ENCODE results near the gene COX6B1.
"Not testable (repeated sequence)": the region's sequence is repeated elsewhere in the genome, so short reads cannot be mapped to it uniquely, and the experiment has no call there.

The COX6B1 gene, protein sequence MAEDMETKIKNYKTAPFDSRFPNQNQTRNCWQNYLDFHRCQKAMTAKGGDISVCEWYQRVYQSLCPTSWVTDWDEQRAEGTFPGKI

DNA sequence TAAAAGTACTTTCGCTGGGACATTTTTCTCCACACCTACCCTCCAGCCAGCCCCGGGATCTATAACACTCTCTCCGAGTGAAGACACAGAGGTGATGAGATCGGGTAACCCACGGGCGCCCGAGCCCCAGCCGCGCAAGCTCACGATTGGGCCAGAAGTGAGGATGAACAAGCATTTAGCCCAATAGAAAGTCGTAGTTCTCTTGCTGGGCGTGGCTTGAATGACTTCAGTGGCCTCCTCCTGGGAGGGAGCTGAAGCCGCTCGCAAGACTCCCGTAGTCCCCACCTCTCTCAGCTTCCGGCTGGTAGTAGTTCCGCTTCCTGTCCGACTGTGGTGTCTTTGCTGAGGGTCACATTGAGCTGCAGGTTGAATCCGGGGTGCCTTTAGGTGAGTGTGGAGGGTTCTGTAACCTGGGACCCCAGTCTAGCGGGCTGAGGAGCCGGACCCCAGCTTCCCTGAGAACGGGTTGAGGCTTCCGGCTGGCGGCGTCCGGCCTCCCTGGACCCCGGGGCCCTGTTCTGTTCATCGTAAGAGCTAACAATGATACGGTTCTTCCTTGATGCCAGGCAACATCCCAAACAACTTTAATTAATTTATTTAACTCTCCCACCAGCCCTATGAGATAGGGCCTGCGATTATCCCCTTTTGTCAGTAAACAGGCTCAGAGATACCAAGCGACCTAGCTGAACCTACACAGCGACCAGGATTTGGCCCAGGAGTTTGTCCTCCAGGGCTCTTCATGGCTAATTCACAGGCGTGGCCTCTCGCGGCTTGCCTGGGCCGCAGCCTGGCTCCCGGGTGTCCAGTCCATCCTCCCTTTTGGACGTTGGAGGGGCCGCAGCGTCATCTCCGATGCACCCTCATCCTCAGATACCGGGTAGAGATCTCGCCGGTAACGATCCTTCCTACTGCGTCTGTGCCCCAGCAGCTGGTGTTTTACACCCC lies at the start of gene COX6B1:
Gene COX6B1 (plus strand): TSS at position 307 of the 945 bp plus-strand sequence. CDS start 2,921 bp downstream, outside the sequence.
- peak; percentile 93 to 99 (median 98) for DNase-seq

DNA sequence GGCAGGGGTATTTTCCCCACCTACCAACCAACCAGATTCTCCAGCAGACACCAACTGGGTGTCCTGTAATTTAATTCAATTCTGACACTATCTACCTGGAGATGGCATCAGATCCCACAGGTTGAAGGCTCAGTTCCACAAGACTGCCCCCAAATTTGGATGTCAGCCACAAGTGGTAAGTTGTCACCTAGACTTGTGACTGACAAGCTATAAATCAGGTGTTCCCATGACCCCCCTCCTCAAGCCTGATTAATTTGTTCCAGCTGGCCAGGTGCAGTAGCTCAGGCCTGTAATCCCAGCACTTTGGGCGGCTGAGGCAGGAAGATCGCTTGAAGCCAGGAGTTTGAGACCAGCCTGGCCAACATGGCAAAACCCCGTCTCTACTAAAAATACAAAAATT lies 46.2 kb upstream of the COX6B1 start:
- peak in 1 of 3 experiments; percentile 4 for DNase-seq

DNA sequence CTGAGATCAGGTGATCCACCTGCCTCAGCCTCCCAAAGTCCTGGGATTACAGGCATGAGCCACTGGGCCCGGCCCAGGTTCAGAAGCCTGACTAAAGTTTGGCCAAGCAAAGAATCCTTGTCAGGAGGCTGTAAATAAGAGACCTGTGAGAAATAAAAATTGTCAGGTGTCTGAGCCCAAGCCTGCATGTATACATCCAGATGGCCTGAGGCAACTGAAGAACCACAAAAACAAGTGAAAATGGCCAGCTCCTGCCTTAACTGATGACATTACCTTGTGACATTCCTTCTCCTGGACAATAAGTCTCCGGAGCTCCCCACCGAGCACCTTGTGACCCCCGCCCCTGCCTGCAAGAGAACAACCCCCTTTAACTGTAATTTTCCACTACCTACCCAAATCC lies 43.7 kb upstream of the COX6B1 start:
- not testable (repeated sequence) for DNase-seq

DNA sequence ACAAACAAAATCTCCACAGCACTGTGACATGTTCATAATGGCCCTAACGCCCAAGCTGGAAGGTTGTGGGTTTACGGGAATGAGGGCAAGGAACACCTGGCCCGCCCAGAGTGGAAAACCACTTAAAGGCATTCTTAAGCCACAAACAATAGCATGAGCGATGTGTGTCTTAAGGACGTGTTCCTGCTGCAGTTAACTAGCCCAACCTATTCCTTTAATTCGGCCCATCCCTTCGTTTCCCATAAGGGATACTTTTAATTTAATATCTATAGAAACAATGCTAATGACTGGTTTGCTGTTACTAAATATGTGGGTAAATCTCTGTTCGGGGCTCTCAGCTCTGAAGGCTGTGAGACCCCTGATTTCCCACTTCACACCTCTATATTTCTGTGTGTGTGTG lies 41.0 kb upstream of the COX6B1 start:
- not testable (repeated sequence) for DNase-seq

DNA sequence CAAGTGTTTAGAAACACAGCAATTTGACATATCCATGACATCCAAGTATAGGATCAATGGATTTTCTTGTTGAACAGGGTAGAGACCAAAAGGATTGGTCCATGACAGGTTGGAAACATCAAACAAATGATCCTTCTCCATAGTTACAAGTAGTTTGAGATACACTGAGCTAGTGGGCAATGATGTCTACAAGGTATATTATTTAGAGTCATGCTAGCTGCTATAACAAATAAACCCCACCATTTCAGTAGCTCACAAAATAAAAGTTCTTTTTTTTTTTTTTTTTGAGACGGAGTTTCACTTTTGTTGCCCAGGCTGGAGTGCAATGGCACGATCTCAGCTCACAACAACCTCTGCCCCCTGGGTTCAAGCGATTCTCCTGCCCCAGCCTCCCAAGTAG lies 40.5 kb upstream of the COX6B1 start:
- no peak for DNase-seq

DNA sequence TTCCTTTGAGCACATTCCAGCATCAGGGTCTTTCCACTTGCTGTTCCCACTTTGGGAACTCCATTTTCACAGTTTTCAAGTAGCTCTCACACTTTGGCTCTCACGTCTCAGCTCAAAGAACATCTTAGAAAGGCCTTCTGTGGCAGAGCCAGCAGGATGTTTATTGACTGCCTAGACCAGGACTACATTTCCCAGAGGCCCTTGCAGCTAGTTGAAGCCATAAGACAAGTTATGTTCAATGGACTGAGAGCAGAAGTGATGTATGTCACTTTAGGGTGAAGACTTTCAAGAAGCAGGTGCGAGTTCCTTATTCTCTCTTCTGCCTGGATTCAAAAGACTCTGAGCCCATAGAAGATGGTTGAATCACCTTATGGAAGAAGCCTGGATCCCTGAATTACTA lies 39.9 kb upstream of the COX6B1 start:
- DNase-seq, result no peak

DNA sequence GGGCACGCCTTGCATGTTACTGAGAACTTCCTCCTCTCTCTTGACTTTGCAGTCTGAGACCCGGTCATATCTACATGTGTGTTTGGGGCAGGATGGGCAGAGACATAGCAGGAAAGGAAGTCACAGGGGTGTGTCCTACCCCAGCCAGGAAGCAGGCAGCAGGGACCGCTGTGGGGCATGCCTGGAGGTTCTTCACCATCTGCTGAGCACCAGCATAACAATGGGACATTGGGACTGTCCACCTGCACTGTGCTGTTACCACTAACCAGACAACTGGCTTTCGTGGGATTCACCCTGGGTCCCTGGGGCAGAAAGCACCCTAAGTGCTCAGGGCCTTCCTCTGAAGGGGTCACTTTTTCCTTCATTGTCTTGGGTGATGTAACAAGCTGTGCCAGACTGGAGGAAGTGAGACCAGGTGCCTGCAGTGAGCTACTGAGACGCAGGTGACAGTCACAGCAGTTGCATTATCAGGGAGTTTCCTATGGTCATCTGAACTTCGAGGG lies 38.2 kb upstream of the COX6B1 start:
- DNase-seq, result no peak

DNA sequence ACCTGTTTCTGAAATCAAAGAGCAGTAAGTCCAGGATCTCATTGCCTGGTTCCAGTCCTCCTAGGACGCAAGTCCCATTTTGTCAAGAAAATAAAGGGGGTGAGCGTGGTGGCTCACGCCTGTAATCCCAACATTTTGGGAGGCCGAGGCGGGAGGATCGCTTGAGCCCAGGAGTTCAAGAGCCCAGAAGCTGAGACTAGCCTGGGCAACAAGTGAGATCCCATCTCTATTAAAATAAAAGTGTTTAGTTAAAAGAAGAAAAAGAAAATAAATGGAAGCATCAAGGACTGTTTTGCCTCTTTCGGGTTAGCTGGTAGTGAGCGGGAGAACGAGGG lies 35.9 kb upstream of the COX6B1 start:
- DNase-seq, result no peak

DNA sequence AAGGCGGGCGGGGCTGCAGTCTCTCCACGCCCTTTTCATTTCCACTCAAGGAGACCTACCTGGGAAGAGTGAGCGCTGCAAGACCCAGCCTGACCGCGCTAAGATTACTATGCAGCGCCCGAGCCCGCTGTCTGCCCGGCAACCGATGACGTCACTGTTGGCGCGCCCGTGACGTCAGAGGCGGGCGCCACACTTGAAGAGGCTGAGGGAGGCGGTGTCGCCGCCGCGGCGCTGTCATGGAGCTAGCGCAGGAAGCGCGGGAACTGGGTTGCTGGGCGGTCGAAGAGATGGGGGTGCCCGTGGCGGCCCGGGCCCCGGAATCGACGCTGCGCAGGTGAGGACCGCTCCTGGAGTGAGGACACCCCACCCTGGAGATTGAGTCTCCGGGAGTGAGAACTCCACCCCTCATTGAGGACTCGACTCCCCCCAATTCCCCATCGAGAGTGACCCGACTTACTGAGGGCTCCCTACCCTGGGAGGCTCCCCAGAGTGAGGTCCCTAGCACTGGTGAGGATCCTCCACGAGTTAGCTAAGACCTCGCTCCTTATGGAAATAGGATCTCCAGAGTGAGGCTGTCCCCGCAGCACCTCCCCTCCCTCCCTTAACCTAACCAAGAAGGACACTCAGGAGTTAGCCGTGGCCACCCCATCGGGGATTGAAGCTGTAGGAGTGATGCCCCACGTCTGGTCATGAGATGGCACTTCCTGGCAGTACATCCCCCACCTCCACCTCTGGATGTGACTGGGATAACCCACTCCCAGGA lies 35.4 kb upstream of the COX6B1 start, which contains the start of gene HAUS5:
Gene HAUS5 (plus strand): TSS at position 177 of the 763 bp plus-strand sequence. CDS start 60 bp downstream, at position 237.
- DNase-seq, result peak; percentile 89 to 98 (median 94)

DNA sequence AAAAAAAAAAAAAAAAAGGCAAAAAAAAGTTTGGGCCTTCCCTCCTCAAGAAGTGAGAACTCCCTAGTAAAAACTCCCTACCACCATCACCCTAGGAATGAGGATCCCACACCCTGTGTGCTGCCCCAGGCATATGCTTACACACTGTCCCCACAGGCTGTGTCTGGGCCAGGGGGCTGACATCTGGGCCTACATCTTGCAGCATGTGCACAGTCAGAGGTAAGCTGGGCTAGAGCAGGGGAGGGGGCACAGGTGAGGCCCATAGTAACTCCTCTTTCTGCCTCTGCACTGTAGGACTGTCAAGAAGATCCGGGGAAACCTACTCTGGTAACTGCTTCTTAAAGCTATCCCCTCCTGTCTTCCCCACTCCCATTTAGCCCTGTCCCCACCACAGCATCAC lies 34.5 kb upstream of the COX6B1 start:
- no peak for DNase-seq

DNA sequence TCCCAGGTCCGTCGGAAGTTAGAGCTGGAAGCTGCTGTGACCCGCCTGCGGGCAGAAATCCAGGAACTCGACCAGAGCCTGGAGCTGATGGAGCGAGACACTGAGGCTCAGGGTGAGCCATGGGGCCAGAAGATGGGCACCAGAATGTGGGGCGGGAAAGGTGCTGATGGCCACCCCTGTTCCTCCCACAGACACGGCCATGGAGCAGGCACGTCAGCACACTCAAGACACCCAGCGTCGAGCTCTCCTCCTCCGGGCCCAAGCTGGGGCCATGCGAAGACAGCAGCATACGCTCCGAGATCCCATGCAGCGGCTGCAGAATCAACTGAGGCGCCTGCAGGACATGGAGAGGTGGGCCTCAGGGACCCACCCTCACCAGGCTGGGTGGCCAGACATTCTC lies 33.1 kb upstream of the COX6B1 start:
- DNase-seq, result no peak

DNA sequence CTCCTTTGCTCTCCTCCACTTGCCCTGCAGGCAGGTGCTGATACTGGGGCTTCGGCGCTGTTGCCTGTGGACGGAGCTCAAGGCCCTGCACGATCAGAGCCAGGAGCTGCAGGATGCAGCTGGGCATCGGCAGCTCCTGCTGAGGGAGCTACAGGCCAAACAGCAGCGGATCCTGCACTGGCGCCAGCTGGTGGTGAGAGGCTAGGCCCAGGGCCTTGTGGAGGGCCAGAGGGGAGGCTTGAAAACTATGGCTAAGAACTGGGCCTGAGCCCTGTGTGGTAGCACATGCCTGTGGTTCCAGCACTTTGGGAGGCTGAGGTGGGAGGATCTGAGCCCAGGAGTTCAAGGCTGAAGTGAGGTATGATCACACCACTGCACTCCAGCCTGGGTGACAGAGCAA lies 29.3 kb upstream of the COX6B1 start:
- DNase-seq, result no peak

DNA sequence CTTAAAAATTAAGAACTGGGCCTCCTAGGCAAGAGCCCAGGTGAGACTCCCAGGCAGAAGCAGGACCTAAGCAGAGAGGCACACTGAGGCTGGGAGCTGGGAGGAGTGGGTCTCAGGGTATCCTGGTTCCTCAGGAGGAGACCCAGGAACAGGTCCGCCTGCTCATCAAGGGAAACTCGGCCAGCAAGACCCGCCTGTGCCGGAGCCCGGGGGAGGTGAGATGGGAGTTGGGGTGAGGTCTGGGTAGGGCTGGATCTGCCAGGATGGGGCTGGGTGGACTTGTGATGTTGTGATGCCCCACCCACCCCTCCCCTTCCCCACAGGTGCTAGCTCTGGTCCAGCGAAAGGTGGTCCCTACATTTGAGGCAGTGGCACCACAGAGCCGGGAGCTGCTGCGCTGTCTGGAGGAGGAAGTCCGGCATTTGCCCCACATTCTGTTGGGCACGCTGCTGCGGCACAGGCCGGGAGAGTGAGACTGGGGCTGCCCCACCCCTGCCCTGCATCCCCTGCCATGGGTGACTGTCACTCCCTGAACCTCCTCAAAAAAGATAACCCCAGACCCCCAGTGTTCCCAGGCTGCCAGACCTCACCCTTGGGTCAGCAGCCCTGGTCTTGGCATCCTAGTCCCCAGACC lies 28.7 kb upstream of the COX6B1 start:
- no peak for DNase-seq

DNA sequence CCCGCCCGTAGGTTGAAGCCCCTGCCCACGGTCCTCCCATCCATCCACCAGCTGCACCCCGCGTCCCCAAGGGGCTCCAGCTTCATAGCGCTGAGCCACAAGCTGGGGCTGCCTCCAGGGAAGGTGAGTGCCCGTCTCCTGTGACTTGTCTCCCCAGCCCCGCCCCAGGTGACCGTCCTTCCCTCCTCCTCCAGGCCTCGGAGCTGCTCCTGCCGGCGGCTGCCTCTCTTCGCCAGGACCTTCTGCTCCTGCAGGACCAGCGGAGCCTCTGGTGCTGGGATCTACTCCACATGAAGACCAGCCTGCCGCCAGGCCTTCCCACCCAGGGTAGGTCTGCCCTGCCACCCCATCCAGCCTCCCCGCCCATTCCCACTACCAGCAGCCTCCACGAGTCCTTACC lies 28.1 kb upstream of the COX6B1 start:
- no peak for DNase-seq

DNA sequence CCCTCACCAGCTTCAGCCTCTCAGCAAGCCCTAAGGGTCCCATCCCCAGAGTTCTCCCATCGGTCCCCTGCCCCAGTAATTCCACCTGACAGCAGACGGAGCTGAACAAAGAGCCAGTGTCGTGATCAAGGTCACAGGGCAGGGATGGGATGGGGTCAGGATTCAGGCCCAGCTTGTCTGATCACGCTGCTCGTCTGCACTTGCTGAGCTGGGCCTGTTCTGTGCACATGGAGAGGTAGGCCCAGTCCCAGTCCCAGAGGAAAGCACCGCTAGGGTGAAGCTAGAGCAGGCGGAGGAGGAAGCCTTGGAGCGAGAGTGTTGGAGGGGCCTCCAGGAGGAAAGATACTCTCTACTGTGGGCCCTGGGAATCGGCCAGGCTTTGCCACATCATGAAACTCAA lies 26.4 kb upstream of the COX6B1 start:
- no peak for DNase-seq

DNA sequence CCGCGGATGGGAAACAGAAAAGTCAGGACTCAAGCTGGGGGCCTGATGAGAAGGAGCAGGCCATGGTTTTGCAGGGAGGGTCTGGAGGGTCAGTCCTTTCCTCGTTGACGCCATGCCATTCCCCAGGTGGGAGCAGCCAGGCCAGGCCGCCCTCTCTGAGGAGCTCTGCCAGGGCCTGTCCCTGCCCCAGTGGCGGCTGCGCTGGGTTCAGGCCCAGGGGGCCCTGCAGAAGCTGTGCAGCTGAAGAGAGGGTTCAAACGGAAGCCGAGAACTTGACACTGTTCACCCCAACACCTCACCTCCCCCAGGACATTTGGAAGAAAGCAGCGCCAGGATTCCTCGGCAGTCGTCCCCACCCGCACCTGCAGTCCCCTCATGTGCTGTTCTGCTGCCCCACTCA lies 25.4 kb upstream of the COX6B1 start:
- no peak for DNase-seq

DNA sequence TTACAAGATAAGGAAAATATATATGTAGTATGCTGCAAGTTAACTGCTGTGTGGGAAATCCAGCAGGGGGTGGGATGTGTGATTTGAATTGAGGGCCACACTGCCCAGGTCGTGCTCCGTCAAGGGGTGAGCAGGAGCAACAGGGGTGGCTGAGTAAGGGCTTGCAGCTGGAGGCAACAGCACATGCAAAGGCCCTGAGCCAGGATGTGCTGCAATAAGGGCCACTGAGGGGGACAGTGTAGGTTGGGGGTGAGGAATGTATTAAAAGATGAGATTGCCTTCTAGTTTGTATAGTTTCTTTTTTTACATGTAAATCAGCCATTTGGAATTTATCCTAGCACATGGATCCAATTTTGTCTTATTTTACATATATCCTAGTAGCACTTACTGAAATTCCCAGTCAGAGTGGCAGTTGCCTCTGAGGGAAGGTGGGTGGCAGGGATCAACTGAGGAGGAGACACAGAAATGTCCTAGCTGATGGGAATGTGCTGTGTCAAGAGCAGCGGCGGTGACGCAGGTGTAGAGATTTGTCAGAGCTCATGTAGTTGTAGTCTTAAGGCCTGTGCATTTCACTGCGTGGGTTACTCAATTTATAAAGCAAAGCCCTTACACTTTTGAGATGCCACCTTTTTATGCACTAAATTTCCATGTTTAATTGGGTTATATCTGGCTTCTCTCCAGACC lies 24.7 kb upstream of the COX6B1 start:
- no peak for DNase-seq

DNA sequence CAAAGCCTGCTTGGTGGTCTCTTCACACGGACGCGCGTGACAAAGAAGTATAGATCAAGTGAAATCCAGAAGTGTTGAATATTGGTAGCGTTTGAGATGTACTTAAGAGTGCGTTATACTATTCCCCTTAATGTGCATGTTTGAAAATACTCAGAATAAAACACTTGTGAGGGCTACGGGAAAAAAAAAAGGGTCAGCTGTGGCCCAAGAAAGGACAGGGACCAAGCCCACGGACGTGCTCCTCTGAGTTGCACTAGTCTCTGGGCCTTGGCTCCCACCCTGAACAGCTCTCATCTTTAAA lies 19.9 kb upstream of the COX6B1 start:
- DNase-seq, result no peak

DNA sequence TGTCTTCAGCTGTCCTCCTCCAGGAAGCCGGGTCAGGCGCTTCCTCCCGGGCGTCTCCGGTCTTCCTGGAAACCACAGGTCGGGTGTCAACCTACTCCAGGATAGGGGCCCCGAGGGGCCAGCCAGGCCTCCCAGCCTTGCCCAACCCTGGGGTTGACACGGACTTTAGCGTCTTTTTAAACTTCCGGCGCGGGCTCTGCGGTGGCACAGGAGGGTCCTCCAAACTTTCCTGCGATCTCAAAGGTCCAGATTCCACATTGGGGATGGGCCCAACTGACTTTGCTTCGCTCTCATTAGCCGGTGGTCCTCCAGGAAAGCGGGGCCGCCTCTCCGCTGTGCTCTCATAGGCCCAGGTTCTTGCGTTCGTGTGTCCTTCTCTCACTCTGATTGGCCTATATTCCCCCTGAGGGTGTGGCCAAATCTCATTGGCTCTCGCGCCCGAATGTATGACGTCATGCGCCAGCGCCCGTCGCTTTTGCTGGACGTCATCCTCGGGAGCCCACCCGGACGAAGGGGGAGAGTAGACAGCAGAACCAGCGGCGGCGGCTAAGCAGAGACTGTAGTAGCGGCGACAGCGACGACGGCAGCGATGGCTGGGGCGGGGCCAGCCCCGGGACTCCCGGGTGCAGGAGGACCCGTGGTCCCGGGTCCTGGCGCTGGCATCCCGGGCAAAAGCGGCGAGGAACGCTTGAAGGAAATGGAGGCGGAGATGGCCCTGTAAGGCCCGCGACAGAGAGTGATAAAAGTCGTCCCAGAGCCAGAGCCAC lies 19.4 kb upstream of the COX6B1 start, which contains the start of gene RBM42:
Gene RBM42 (plus strand): TSS at position 472 of the 767 bp plus-strand sequence. CDS start 118 bp downstream, at position 590.
- DNase-seq, result peak; percentile 96 to 99 (median 99)

DNA sequence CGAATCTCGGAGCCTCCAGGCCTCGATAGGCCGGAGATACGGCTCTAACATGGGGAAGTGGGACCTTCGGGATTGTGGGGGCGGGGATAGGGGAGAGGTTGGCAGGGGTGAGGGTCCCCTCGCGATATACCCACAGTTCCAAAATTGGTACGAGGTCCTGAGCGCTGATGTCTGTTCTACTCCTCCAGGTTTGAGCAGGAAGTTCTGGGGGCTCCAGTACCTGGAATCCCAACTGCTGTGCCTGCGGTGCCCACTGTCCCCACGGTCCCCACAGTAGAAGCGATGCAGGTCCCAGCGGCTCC lies 18.8 kb upstream of the COX6B1 start:
- no peak for DNase-seq

DNA sequence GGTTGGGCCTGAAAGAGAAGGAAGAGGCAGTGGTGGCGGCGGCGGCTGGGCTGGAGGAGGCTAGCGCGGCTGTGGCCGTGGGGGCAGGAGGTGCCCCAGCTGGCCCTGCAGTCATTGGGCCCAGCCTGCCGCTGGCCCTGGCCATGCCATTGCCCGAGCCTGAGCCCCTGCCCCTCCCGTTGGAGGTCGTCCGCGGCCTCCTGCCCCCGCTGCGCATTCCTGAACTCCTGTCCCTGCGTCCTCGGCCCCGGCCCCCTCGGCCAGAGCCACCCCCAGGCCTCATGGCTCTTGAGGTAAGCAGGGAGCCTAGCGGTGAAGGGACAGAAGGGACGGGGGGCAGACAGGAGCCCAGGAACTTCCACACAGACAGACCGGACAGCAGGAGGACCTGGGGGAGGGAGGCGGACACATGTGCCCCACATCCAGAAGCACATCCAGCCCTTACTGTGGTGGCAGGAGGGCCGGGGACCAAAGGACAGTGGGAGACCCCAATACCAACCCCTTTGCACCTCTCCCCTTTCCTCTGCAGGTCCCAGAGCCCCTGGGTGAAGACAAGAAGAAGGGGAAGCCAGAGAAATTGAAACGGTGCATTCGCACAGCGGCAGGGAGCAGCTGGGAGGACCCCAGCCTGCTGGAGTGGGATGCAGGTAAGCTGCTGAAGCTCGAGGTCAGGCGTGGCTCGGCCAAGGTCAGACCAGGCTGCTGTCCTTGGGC lies 14.2 kb upstream of the COX6B1 start:
- no peak for DNase-seq
